ENCODE results near the gene RAB3GAP2.
"Not testable (repeated sequence)": the region's sequence is repeated elsewhere in the genome, so short reads cannot be mapped to it uniquely, and the experiment has no call there.

RAB3GAP2 gene

GRCh38 chr1:220267630-220268029 lies 4.6 kb downstream of the RAB3GAP2 start:
- H4K20me1 ChIP-seq (ENCODE audit: insufficient read depth, low read length, poor library complexity, severe bottlenecking), result peaks cover 26% of the 10 kb centered on the region
- no peaks in the 10 kb centered on the region for H3K36me3 ChIP-seq (ENCODE audit: insufficient read depth, low read length)
- H2AFZ ChIP-seq (ENCODE audit: low read length), result no peak overlapping the region
- H3K27me3 ChIP-seq (ENCODE audit: insufficient read depth, low read length, poor library complexity, severe bottlenecking), result no peaks in the 10 kb centered on the region
- TF ChIP-seq EZH2phosphoT487 (IDR thresholded peaks at IDR 0.05; ENCODE audit: borderline replicate concordance) (no peak), CTCF (conservative IDR thresholded peaks at IDR 0.05; ENCODE audit: low read length) (no peak)
- H3K4me2 ChIP-seq (ENCODE audit: low read depth, low read length, poor library complexity, severe bottlenecking), result no peak overlapping the region
- no peak overlapping the region for H3K4me3 ChIP-seq (ENCODE audit: low read length, poor library complexity, severe bottlenecking)
- H3K9me2 ChIP-seq (replicated peaks; ENCODE audit: low read depth, low read length), result no peaks in the 10 kb centered on the region
- H3K9me3 ChIP-seq (ENCODE audit: insufficient read depth, low read depth, low read length), result peaks cover 6% of the 10 kb centered on the region; the same call in 1 of the 2 replicates
- no peaks in the 10 kb centered on the region for H3F3A ChIP-seq (ENCODE audit: low read depth)
- peaks cover 56% of the 10 kb centered on the region for H3K79me2 ChIP-seq (ENCODE audit: insufficient read depth, low read length)
- H3K9ac ChIP-seq (ENCODE audit: low read depth, low read length, poor library complexity, severe bottlenecking), result no peak overlapping the region
- peaks cover 36% of the 10 kb centered on the region for H3K4me1 ChIP-seq (ENCODE audit: insufficient read depth, low read length, poor library complexity, severe bottlenecking)

- not testable (repeated sequence) for H3K27me3 ChIP-seq (ENCODE audit: insufficient read depth, low read length, poor library complexity, severe bottlenecking); H3K4me2 ChIP-seq (ENCODE audit: low read depth, low read length, poor library complexity, severe bottlenecking); H4K20me1 ChIP-seq (ENCODE audit: insufficient read depth, low read length, poor library complexity, severe bottlenecking); H3K9me3 ChIP-seq (ENCODE audit: insufficient read depth, low read depth, low read length); H3K9me2 ChIP-seq (replicated peaks; ENCODE audit: low read depth, low read length); H3K4me3 ChIP-seq (ENCODE audit: low read length, poor library complexity, severe bottlenecking); H3F3A ChIP-seq (ENCODE audit: low read depth); H2AFZ ChIP-seq (ENCODE audit: low read length); H3K36me3 ChIP-seq (ENCODE audit: insufficient read depth, low read length); H3K9ac ChIP-seq (ENCODE audit: low read depth, low read length, poor library complexity, severe bottlenecking); H3K4me1 ChIP-seq (ENCODE audit: insufficient read depth, low read length, poor library complexity, severe bottlenecking)
- H3K79me2 ChIP-seq (ENCODE audit: insufficient read depth, low read length), result peaks cover 13% of the 10 kb centered on the region; the same call in 1 of the 2 replicates
These were observed 12.0 kb downstream of the RAB3GAP2 start for GRCh38 chr1:220260228-220260627.

GRCh38 chr1:220259756-220260155 lies 12.5 kb downstream of the RAB3GAP2 start:
- H4K20me1 ChIP-seq (ENCODE audit: insufficient read depth, low read length, poor library complexity, severe bottlenecking); H3K27me3 ChIP-seq (ENCODE audit: insufficient read depth, low read length, poor library complexity, severe bottlenecking); H3K9ac ChIP-seq (ENCODE audit: low read depth, low read length, poor library complexity, severe bottlenecking); H3K9me3 ChIP-seq (ENCODE audit: insufficient read depth, low read depth, low read length); H3K4me2 ChIP-seq (ENCODE audit: low read depth, low read length, poor library complexity, severe bottlenecking); H3F3A ChIP-seq (ENCODE audit: low read depth); H3K36me3 ChIP-seq (ENCODE audit: insufficient read depth, low read length); H3K4me1 ChIP-seq (ENCODE audit: insufficient read depth, low read length, poor library complexity, severe bottlenecking); H2AFZ ChIP-seq (ENCODE audit: low read length); H3K9me2 ChIP-seq (replicated peaks; ENCODE audit: low read depth, low read length); H3K4me3 ChIP-seq (ENCODE audit: low read length, poor library complexity, severe bottlenecking): not testable (repeated sequence)
- H3K79me2 ChIP-seq (ENCODE audit: insufficient read depth, low read length), result peaks cover 13% of the 10 kb centered on the region; the same call in 1 of the 2 replicates

GRCh38 chr1:220256194-220256593 lies 16.1 kb downstream of the RAB3GAP2 start:
- H3K4me3 ChIP-seq (ENCODE audit: low read length, poor library complexity, severe bottlenecking); H3F3A ChIP-seq (ENCODE audit: low read depth); H3K4me1 ChIP-seq (ENCODE audit: insufficient read depth, low read length, poor library complexity, severe bottlenecking); H4K20me1 ChIP-seq (ENCODE audit: insufficient read depth, low read length, poor library complexity, severe bottlenecking); H3K9me3 ChIP-seq (ENCODE audit: insufficient read depth, low read depth, low read length); H3K27me3 ChIP-seq (ENCODE audit: insufficient read depth, low read length, poor library complexity, severe bottlenecking); H2AFZ ChIP-seq (ENCODE audit: low read length); H3K9me2 ChIP-seq (replicated peaks; ENCODE audit: low read depth, low read length); H3K9ac ChIP-seq (ENCODE audit: low read depth, low read length, poor library complexity, severe bottlenecking); H3K4me2 ChIP-seq (ENCODE audit: low read depth, low read length, poor library complexity, severe bottlenecking): not testable (repeated sequence)
- Histone ChIP-seq H3K79me2 (ENCODE audit: insufficient read depth, low read length) (peaks cover 15% of the 10 kb centered on the region; the same call in 1 of the 2 replicates), H3K36me3 (ENCODE audit: insufficient read depth, low read length) (peaks cover 19% of the 10 kb centered on the region)

GRCh38 chr1:220255204-220255603 lies 17.0 kb downstream of the RAB3GAP2 start:
- H3K9ac ChIP-seq (ENCODE audit: low read depth, low read length, poor library complexity, severe bottlenecking), result no peak overlapping the region
- H3K79me2 ChIP-seq (ENCODE audit: insufficient read depth, low read length), result peaks cover 15% of the 10 kb centered on the region; the same call in 1 of the 2 replicates
- peaks cover 3% of the 10 kb centered on the region; the same call in 1 of the 2 replicates for H3K9me3 ChIP-seq (ENCODE audit: insufficient read depth, low read depth, low read length)
- peaks cover 23% of the 10 kb centered on the region for H3K36me3 ChIP-seq (ENCODE audit: insufficient read depth, low read length)
- H2AFZ ChIP-seq (ENCODE audit: low read length), result no peak overlapping the region
- no peaks in the 10 kb centered on the region for H3K27me3 ChIP-seq (ENCODE audit: insufficient read depth, low read length, poor library complexity, severe bottlenecking)
- H3K4me1 ChIP-seq (ENCODE audit: insufficient read depth, low read length, poor library complexity, severe bottlenecking), result no peaks in the 10 kb centered on the region
- H3F3A ChIP-seq (ENCODE audit: low read depth), result no peaks in the 10 kb centered on the region
- no peak overlapping the region for H3K4me3 ChIP-seq (ENCODE audit: low read length, poor library complexity, severe bottlenecking)
- no peaks in the 10 kb centered on the region for H3K9me2 ChIP-seq (replicated peaks; ENCODE audit: low read depth, low read length)
- H3K4me2 ChIP-seq (ENCODE audit: low read depth, low read length, poor library complexity, severe bottlenecking), result no peak overlapping the region
- H4K20me1 ChIP-seq (ENCODE audit: insufficient read depth, low read length, poor library complexity, severe bottlenecking), result no peaks in the 10 kb centered on the region
- TF ChIP-seq CTCF (conservative IDR thresholded peaks at IDR 0.05; ENCODE audit: low read length) (no peak), EZH2phosphoT487 (IDR thresholded peaks at IDR 0.05; ENCODE audit: borderline replicate concordance) (no peak)

- H3K4me1 ChIP-seq (ENCODE audit: insufficient read depth, low read length, poor library complexity, severe bottlenecking); H4K20me1 ChIP-seq (ENCODE audit: insufficient read depth, low read length, poor library complexity, severe bottlenecking); H3K27me3 ChIP-seq (ENCODE audit: insufficient read depth, low read length, poor library complexity, severe bottlenecking); H3K9me2 ChIP-seq (replicated peaks; ENCODE audit: low read depth, low read length); H3K4me2 ChIP-seq (ENCODE audit: low read depth, low read length, poor library complexity, severe bottlenecking); H3F3A ChIP-seq (ENCODE audit: low read depth); H3K9ac ChIP-seq (ENCODE audit: low read depth, low read length, poor library complexity, severe bottlenecking); H2AFZ ChIP-seq (ENCODE audit: low read length); H3K4me3 ChIP-seq (ENCODE audit: low read length, poor library complexity, severe bottlenecking): not testable (repeated sequence)
- Histone ChIP-seq H3K9me3 (ENCODE audit: insufficient read depth, low read depth, low read length) (peaks cover 19% of the 10 kb centered on the region; the same call in 1 of the 2 replicates), H3K79me2 (ENCODE audit: insufficient read depth, low read length) (peaks cover 13% of the 10 kb centered on the region; the same call in 1 of the 2 replicates), H3K36me3 (ENCODE audit: insufficient read depth, low read length) (peaks cover 27% of the 10 kb centered on the region)
These were observed 19.0 kb downstream of the RAB3GAP2 start for GRCh38 chr1:220253290-220253689.
